ENCODE data around the gene MYCL.

MYCL gene

GRCh38 chr1:39919545-39919944, 17.8 kb upstream of the MYCL start:
- TF ChIP-seq, protein P1, sequence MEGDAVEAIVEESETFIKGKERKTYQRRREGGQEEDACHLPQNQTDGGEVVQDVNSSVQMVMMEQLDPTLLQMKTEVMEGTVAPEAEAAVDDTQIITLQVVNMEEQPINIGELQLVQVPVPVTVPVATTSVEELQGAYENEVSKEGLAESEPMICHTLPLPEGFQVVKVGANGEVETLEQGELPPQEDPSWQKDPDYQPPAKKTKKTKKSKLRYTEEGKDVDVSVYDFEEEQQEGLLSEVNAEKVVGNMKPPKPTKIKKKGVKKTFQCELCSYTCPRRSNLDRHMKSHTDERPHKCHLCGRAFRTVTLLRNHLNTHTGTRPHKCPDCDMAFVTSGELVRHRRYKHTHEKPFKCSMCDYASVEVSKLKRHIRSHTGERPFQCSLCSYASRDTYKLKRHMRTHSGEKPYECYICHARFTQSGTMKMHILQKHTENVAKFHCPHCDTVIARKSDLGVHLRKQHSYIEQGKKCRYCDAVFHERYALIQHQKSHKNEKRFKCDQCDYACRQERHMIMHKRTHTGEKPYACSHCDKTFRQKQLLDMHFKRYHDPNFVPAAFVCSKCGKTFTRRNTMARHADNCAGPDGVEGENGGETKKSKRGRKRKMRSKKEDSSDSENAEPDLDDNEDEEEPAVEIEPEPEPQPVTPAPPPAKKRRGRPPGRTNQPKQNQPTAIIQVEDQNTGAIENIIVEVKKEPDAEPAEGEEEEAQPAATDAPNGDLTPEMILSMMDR (tag by site-specific recombination; IDR thresholded peaks at IDR 0.05) = peak; percentile 64; the same call in 1 of the 2 replicates
- TF ChIP-seq ZBTB17 (tag by site-specific recombination; IDR thresholded peaks at IDR 0.05) (peak; percentile 61; the same call in 1 of the 2 replicates), ZNF654 (tag by site-specific recombination; IDR thresholded peaks at IDR 0.05; ENCODE audit: low read depth) (peak; percentile 79), ZFHX2 (tag by site-specific recombination; conservative IDR thresholded peaks at IDR 0.05) (peak; percentile 58), ZNF768 (tag by site-specific recombination; IDR thresholded peaks at IDR 0.05) (no peak), ZEB2 (tag by site-specific recombination; IDR thresholded peaks at IDR 0.05) (0 out of 2 replicates have a peak, but pooled peaks have one; percentile 42), ZNF692 (tag by site-specific recombination; IDR thresholded peaks at IDR 0.05) (no peak)
- TF ChIP-seq, protein P2, sequence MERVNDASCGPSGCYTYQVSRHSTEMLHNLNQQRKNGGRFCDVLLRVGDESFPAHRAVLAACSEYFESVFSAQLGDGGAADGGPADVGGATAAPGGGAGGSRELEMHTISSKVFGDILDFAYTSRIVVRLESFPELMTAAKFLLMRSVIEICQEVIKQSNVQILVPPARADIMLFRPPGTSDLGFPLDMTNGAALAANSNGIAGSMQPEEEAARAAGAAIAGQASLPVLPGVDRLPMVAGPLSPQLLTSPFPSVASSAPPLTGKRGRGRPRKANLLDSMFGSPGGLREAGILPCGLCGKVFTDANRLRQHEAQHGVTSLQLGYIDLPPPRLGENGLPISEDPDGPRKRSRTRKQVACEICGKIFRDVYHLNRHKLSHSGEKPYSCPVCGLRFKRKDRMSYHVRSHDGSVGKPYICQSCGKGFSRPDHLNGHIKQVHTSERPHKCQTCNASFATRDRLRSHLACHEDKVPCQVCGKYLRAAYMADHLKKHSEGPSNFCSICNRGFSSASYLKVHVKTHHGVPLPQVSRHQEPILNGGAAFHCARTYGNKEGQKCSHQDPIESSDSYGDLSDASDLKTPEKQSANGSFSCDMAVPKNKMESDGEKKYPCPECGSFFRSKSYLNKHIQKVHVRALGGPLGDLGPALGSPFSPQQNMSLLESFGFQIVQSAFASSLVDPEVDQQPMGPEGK (tag by site-specific recombination; IDR thresholded peaks at IDR 0.05) = peak; percentile 51
- H3K36me3 ChIP-seq (ENCODE audit: control insufficient read depth in 2 of 2, insufficient read depth in 1 of 2, low read length in 2 of 2) = no peaks in the 10 kb centered on the region
- H3K27ac ChIP-seq (ENCODE audit: extremely low read depth, low read depth, low read length) = no peak overlapping the region
- H3K4me1 ChIP-seq (ENCODE audit: control insufficient read depth, insufficient read depth, low read length) = no peaks in the 10 kb centered on the region
- H3K9me3 ChIP-seq (ENCODE audit: control insufficient read depth, insufficient read depth, low read depth, low read length) = no peaks in the 10 kb centered on the region
- no peak overlapping the region for H3K4me3 ChIP-seq (ENCODE audit: low read depth, low read length)
- POLR2A ChIA-PET = interaction anchor here (0.7 to 1.6 kb wide), 3 partner anchors 35 to 131 kb away, joined by 3 to 4 read pairs (median 4); partner anchors contain the start of genes BMP8B and MFSD2A
- CTCF ChIA-PET = interaction anchor here (0.5 to 9.4 kb wide), 55 partner anchors 10 to 1540 kb away, joined by 3 to 188 read pairs (median 4); no protein-coding TSS in a partner anchor

DNA sequence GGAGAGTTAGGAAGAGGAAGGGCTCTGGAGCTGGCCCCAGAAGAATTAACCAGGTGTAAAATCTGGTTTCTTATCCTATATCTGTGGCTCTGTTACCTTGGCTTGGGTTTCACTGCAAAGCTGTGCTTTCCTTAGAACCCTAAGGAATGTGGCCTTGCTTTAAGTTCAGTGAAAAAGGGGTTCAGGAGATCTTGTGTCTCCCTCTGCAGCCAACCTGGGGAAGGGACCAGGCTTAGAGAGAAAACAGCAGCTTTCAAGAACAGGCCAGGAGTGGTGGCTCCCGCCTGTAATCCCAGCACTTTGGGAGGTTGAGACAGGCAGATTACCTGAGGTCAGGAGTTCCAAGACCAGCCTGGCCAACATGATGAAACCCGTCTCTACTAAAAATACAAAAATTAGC, 16.1 kb upstream of the MYCL start:
- CTCF ChIA-PET = interaction anchor here (0.5 to 9.4 kb wide), 12 partner anchors 9 to 1079 kb away, joined by 3 to 188 read pairs (median 16); no protein-coding TSS in a partner anchor
- POLR2A ChIA-PET = no interaction called here
- H3K36me3 ChIP-seq (ENCODE audit: control insufficient read depth in 2 of 2, insufficient read depth in 1 of 2, low read length in 2 of 2) = no peaks in the 10 kb centered on the region
- H3K4me3 ChIP-seq (ENCODE audit: low read depth, low read length) = no peak overlapping the region
- H3K27ac ChIP-seq (ENCODE audit: extremely low read depth, low read depth, low read length) = no peak overlapping the region
- TF ChIP-seq IKZF3 (tag by site-specific recombination; IDR thresholded peaks at IDR 0.05) = no peak
- no peak for TF ChIP-seq ZBTB49 (tag by site-specific recombination; IDR thresholded peaks at IDR 0.05; ENCODE audit: low read depth)
- no peak for TF ChIP-seq KLF8 (tag by site-specific recombination; IDR thresholded peaks at IDR 0.05)
- TF ChIP-seq ZNF792 (tag by site-specific recombination; IDR thresholded peaks at IDR 0.05) = no peak
- TF ChIP-seq ZSCAN16 (tag by site-specific recombination; IDR thresholded peaks at IDR 0.05) = no peak
- H3K4me1 ChIP-seq (ENCODE audit: control insufficient read depth, insufficient read depth, low read length) = no peaks in the 10 kb centered on the region
- no peaks in the 10 kb centered on the region for H3K9me3 ChIP-seq (ENCODE audit: control insufficient read depth, insufficient read depth, low read depth, low read length)

All from HEK293 (cell line).